GM18508 (cell line): ENCODE measurements around the gene RETREG1.
"Not testable (repeated sequence)": the region's sequence is repeated elsewhere in the genome, so short reads cannot be mapped to it uniquely, and the experiment has no call there.

ENCODE experiments used
- ATAC-seq: cut with Tn5 transposase; IDR thresholded peaks from one replicate; pipeline ENCODE4 v1.9.1; 2021; ENCODE audit warnings: moderate number of reproducible peaks; ENCODE audit not compliant: insufficient read depth, unreplicated experiment

RETREG1 gene

DNA sequence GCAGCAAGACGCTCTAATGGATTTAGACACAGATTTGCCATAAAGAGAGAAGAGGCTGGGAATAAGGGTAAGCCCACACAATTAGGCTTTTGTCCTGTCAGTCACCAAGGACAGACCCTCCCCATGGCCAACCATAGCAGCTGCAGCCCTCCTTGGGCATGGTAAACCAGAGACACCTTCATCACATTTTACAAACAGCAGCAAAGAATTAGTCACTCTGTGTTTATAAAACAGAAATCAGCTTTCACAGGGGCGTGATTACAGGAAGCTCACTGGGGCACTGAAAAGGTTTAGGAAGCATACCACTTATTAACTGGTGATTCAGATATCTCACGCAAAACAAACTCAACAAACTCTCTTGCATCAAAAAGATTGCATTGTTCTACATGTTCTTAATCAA lies 113.9 kb downstream of the RETREG1 start:
- ATAC-seq, result no peak

GRCh38 chr5:16500024-16500423 lies 116.8 kb downstream of the RETREG1 start:
- ATAC-seq, result no peak

DNA sequence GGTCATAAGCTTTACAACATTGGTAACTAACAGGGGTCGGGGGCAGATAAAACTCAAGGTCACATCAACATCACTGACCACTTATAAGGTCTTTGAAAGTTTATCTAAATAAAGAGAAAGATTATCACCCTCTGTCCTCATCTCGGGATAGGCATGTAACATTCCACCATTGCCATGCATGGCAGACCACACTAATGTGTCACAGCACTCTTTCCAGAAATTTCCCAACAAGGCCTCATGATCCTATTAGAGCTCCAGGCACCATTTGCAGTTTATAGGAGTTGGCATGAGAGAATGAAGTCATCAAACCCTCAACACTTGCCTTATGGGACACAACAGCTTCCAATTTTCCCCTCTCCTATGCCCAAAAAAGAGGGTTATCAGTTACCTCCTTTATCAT lies 119.3 kb downstream of the RETREG1 start:
- no peak for ATAC-seq

- no peak for ATAC-seq
These were observed 123.5 kb downstream of the RETREG1 start for GRCh38 chr5:16493261-16493660.

GRCh38 chr5:16492398-16493140 lies 124.2 kb downstream of the RETREG1 start:
- ATAC-seq, result no peak

- no peak for ATAC-seq
These were observed 125.9 kb downstream of the RETREG1 start for GRCh38 chr5:16490911-16491310.

GRCh38 chr5:16489322-16489791 lies 127.4 kb downstream of the RETREG1 start:
- ATAC-seq, result peak; percentile 62

GRCh38 chr5:16487456-16487855 lies 129.3 kb downstream of the RETREG1 start:
- ATAC-seq, result no peak

- ATAC-seq, result no peak
These were observed 130.1 kb downstream of the RETREG1 start for GRCh38 chr5:16486711-16487111.

GRCh38 chr5:16485656-16486055 lies 131.1 kb downstream of the RETREG1 start:
- ATAC-seq, result no peak

GRCh38 chr5:16484081-16484480 lies 132.7 kb downstream of the RETREG1 start:
- ATAC-seq, result no peak

DNA sequence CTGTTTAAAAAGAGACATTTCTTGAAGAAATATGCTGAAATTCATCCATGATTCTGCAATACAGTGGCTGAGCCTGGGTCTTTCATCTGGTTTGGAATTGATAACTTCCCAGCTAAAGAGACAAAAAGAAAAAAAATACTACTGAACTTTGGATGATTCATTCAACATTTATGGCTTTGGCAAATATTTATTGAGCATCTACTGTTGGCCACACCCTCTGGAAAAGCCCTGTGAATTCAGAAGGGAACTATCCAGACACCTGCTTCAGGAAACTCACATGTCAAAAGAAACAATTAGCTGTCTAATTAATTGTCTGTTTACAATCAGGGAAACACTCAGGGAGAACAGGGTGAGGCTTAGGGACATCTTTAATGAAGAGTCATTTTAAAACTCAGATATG lies 133.4 kb downstream of the RETREG1 start:
- ATAC-seq, result no peak

DNA sequence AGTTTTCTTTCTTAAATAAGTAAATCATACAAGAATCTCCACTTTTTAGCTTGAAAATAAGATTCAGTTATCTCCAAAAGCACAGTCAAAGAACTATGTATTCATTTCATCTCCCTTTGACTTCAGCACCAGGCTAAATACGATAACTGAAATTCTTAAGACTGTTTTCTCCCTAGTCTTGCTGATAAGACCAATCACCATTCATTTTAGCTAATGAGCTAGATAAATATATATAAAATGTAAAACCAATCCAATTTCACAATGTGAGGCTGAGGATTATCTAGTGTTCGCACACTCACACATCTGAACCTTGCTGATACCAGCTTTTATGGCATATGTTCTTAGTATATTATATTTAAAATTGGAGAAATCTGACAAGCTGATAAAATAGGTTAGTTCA lies 133.9 kb downstream of the RETREG1 start:
- ATAC-seq, result no peak

GRCh38 chr5:16480821-16481538 lies 135.8 kb downstream of the RETREG1 start:
- no peak for ATAC-seq

GRCh38 chr5:16480144-16480543 lies 136.7 kb downstream of the RETREG1 start:
- ATAC-seq, result no peak

GRCh38 chr5:16477541-16477940 lies 139.3 kb downstream of the RETREG1 start:
- no peak for ATAC-seq

DNA sequence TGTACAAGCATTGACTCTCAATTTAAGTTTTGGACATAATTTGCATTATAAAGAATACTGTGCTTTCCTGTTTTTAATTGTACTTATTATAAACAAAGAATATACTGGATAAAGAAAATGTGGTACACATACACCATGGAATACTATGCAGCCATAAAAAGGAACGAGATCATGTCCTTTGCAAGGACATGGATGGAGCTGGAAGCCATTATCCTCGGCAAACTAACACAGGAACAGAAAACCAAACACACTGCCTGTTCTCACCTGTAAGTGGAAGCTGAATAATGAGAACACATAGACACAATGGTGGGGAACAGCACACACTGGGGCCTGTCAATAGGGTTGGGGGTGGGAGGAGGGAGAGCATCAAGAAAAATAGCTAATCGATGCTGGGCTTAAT lies 140.4 kb downstream of the RETREG1 start:
- not testable (repeated sequence) for ATAC-seq

- no peak for ATAC-seq
These were observed 145.4 kb downstream of the RETREG1 start for GRCh38 chr5:16471387-16471786.

GRCh38 chr5:16467363-16468219 lies 149.2 kb downstream of the RETREG1 start:
- peak; percentile 88 for ATAC-seq

GRCh38 chr5:16465544-16466432 lies 151.0 kb downstream of the RETREG1 start, which contains the start of gene ZNF622:
Gene ZNF622 (minus strand): TSS chr5:16465800. CDS start chr5:16465665, 135 bp downstream.
- peak; percentile 61 for ATAC-seq
